Vagina (tissue), 2 donors: ENCODE data around the gene CASP4.

Experiments used
- CTCF ChIP-seq, 3 experiments: fragments of 450-650 bp in 2 of 3; fragments of 200-600 bp in 1 of 3; sonication (generic) in 1 of 3; IDR thresholded peaks; one replicate each; pipeline ENCODE4 v1.5.1; 2017 to 2019; ENCODE audit warnings: antibody characterized with exemption in 3 of 3, mild to moderate bottlenecking in 2 of 3, moderate library complexity in 2 of 3
- POLR2A ChIP-seq, 2 donors: fragments of 450-650 bp; IDR thresholded peaks; one replicate each; pipeline ENCODE4 v1.6.1; 2017; ENCODE audit warnings: antibody characterized with exemption in 2 of 2, mild to moderate bottlenecking in 2 of 2, moderate library complexity in 2 of 2
- POLR2AphosphoS5 ChIP-seq, 2 donors: sonication (generic); formaldehyde crosslinking; IDR thresholded peaks; one replicate each; pipeline ENCODE4 v1.9.0; 2017; ENCODE audit warnings: antibody characterized with exemption in 2 of 2, mild to moderate bottlenecking in 2 of 2, low read depth in 1 of 2; ENCODE audit not compliant: insufficient read depth in 1 of 2

GRCh38 chr11:105000797-105001196 is 32.4 kb upstream of the CASP4 start:
- TF ChIP-seq CTCF (IDR thresholded peaks at IDR 0.05) = peak in 1 of 3 experiments; percentile 30
- no peak for TF ChIP-seq POLR2AphosphoS5 (IDR thresholded peaks at IDR 0.05; ENCODE audit: insufficient read depth in 1 of 2, low read depth in 1 of 2)
- no peak for TF ChIP-seq POLR2A (IDR thresholded peaks at IDR 0.05)
